Colonic mucosa (tissue), 4 donors: ENCODE measurements around the gene SAMD4A. TPM values are rescaled to one million over a fixed set of nuclear protein-coding genes. Genes with fewer than 3 reads are reported as not detected.

Source experiments
- DNase-seq: peaks from one replicate; pipeline ENCODE4 v3.0.0-alpha.2; 2020
- H3K27ac ChIP-seq: fragments of 200-600 bp; one replicate; pipeline ENCODE4 v1.8.0; 2021
- H3K27me3 ChIP-seq: fragments of 200-600 bp; one replicate; pipeline ENCODE4 v1.8.0; 2021
- H3K36me3 ChIP-seq: fragments of 200-600 bp; one replicate; pipeline ENCODE4 v1.8.0; 2021
- H3K4me1 ChIP-seq: fragments of 200-600 bp; one replicate; pipeline ENCODE4 v1.8.0; 2021; ENCODE audit warnings: mild to moderate bottlenecking
- H3K4me3 ChIP-seq: fragments of 200-600 bp; one replicate; pipeline ENCODE4 v1.8.0; 2021
- H3K9ac ChIP-seq, 2 donors: one replicate each; pipeline ENCODE4 v1.7.0; 2013; ENCODE audit warnings: control low read depth in 2 of 2, low read depth in 2 of 2, low read length in 2 of 2
- H3K9me3 ChIP-seq: fragments of 200-600 bp; one replicate; pipeline ENCODE4 v1.8.0; 2021
- CTCF ChIP-seq: fragments of 200-600 bp; IDR thresholded peaks from one replicate; pipeline ENCODE4 v1.8.0; 2022; ENCODE audit warnings: antibody characterized with exemption, mild to moderate bottlenecking
- intact Hi-C: fragments of 100-400 bp; cut with DNase I; formaldehyde crosslinking; loops from one replicate; pipeline ENCODE4 v1.14.1; 2022
- total RNA-seq, 2 donors: library from RNA; stranded (reverse); fragmentation: NEBNext Ultra II Directional in 1 of 2; extraction: Animal tissue kit (Norgen Biotek cat#: 25700) in 1 of 2; gene quantifications; one replicate each; pipeline ENCODE4 v1.2.1, GENCODE V29; 2021
- donor health status: healthy.
- donor health status: DM: no; HTN: no; CAD: no.
- donor health status: DM: no; HTN: no; CAD: no.

SAMD4A gene
- total RNA-seq, 2 donors from 2014 or later: 5.6 to 31.3 TPM

- H3K36me3 ChIP-seq: no peaks in the 10 kb centered on the region
- no peak for DNase-seq
- TF ChIP-seq CTCF: no peak
- H3K4me3 ChIP-seq: no peak overlapping the region
- no peaks in the 10 kb centered on the region for H3K9me3 ChIP-seq
- no peak overlapping the region for H3K9ac ChIP-seq
- H3K27ac ChIP-seq: no peak overlapping the region
- H3K4me1 ChIP-seq: no peaks in the 10 kb centered on the region
- no peaks in the 10 kb centered on the region for H3K27me3 ChIP-seq
- intact Hi-C loops: no loop called here
Measured at GRCh38 chr14:54591866-54592265, 24.9 kb downstream of the SAMD4A start.

- no peak for TF ChIP-seq CTCF
- Histone ChIP-seq H3K4me3 (no peak overlapping the region), H3K9ac (no peak overlapping the region), H3K27ac (no peak overlapping the region), H3K4me1 (no peaks in the 10 kb centered on the region), H3K9me3 (no peaks in the 10 kb centered on the region), H3K36me3 (no peaks in the 10 kb centered on the region), H3K27me3 (no peaks in the 10 kb centered on the region)
- intact Hi-C loops: no loop called here
- no peak for DNase-seq
Measured at GRCh38 chr14:54593860-54594259, 26.9 kb downstream of the SAMD4A start.

GRCh38 chr14:54594537-54594936, 27.6 kb downstream of the SAMD4A start:
- H3K27me3 ChIP-seq: no peaks in the 10 kb centered on the region
- no peak overlapping the region for H3K9ac ChIP-seq
- no peaks in the 10 kb centered on the region for H3K9me3 ChIP-seq
- no peaks in the 10 kb centered on the region for H3K4me1 ChIP-seq
- H3K27ac ChIP-seq: no peak overlapping the region
- H3K4me3 ChIP-seq: no peak overlapping the region
- H3K36me3 ChIP-seq: no peaks in the 10 kb centered on the region
- intact Hi-C loops: no loop called here
- TF ChIP-seq CTCF: no peak
- DNase-seq: no peak

GRCh38 chr14:54597795-54598443, 31.0 kb downstream of the SAMD4A start:
- H3K27ac ChIP-seq: no peak overlapping the region

GRCh38 chr14:54599966-54600716, 33.2 kb downstream of the SAMD4A start:
- H3K27me3 ChIP-seq: no peaks in the 10 kb centered on the region
- no peaks in the 10 kb centered on the region for H3K36me3 ChIP-seq
- H3K27ac ChIP-seq: no peak overlapping the region
- no peaks in the 10 kb centered on the region for H3K4me1 ChIP-seq
- H3K4me3 ChIP-seq: no peak overlapping the region
- no peak for DNase-seq
- intact Hi-C loops: no loop called here
- no peak for TF ChIP-seq CTCF
- no peaks in the 10 kb centered on the region for H3K9me3 ChIP-seq
- no peak overlapping the region for H3K9ac ChIP-seq

More at GRCh38 chr14:54597795-54598443, 31.0 kb downstream of the SAMD4A start:
- no peaks in the 10 kb centered on the region for H3K9me3 ChIP-seq
- intact Hi-C loops: no loop called here
- H3K36me3 ChIP-seq: no peaks in the 10 kb centered on the region
- H3K9ac ChIP-seq: no peak overlapping the region
- no peaks in the 10 kb centered on the region for H3K27me3 ChIP-seq
- H3K4me3 ChIP-seq: no peak overlapping the region
- DNase-seq: no peak
- no peak for TF ChIP-seq CTCF
- no peaks in the 10 kb centered on the region for H3K4me1 ChIP-seq
